Activated CD4-positive, alpha-beta memory T cell treated with anti-CD3 and anti-CD28 coated beads for 36 hours (primary cell): ENCODE measurements around the gene RIN1. TPM values are rescaled to one million over a fixed set of nuclear protein-coding genes. Genes with fewer than 3 reads are reported as not detected.
"Not testable (repeated sequence)": the region's sequence is repeated elsewhere in the genome, so short reads cannot be mapped to it uniquely, and the experiment has no call there.

Experiments used
- CTCF ChIA-PET: fragments of 350-600 bp; sonication (Branson Sonifier 250); formaldehyde crosslinking; loops from one replicate; lab custom pipeline; 2021; ENCODE audit warnings: antibody characterized with exemption, inconsistent platforms; lab: Charles Lee
- POLR2A ChIA-PET: fragments of 350-600 bp; sonication (Branson Sonifier 250); formaldehyde crosslinking; loops from one replicate; lab custom pipeline; 2021; ENCODE audit warnings: antibody characterized with exemption; lab: Charles Lee
- DNase-seq: peaks from one replicate; pipeline ENCODE4 v3.0.0-alpha.2; 2020
- H3K27ac Mint-ChIP-seq: one replicate; pipeline ENCODE4 v1.8.0; 2021; ENCODE audit warnings: mixed read lengths
- H3K27me3 Mint-ChIP-seq: one replicate; pipeline ENCODE4 v1.8.0; 2021; ENCODE audit warnings: mixed read lengths
- H3K36me3 Mint-ChIP-seq: one replicate; pipeline ENCODE4 v1.8.0; 2021; ENCODE audit warnings: mixed read lengths
- H3K4me1 Mint-ChIP-seq: one replicate; pipeline ENCODE4 v1.8.0; 2021; ENCODE audit warnings: low read depth, mixed read lengths
- H3K4me3 Mint-ChIP-seq: one replicate; pipeline ENCODE4 v1.8.0; 2021; ENCODE audit warnings: mild to moderate bottlenecking, mixed read lengths
- H3K9me3 Mint-ChIP-seq: one replicate; pipeline ENCODE4 v1.8.0; 2021; ENCODE audit warnings: mixed read lengths
- intact Hi-C: fragments of 100-400 bp; cut with micrococcal nuclease; formaldehyde crosslinking; loops from one replicate; pipeline ENCODE4 v1.15.1; 2023
- total RNA-seq, 2 experiments: library from RNA; stranded (reverse); gene quantifications; one replicate each; pipeline ENCODE4 v1.2.3, GENCODE V29; 2021

Gene RIN1
- total RNA-seq, 2 experiments from 2014 or later, result 1.0 to 1.6 TPM

GRCh38 chr11:66320748-66321147 lies 15.5 kb downstream of the RIN1 start:
- H3K27ac Mint-ChIP-seq, DNase-seq, CTCF ChIA-PET, H3K4me3 Mint-ChIP-seq, POLR2A ChIA-PET, H3K9me3 Mint-ChIP-seq, H3K27me3 Mint-ChIP-seq, H3K36me3 Mint-ChIP-seq, intact Hi-C loops: not testable (repeated sequence)
- peaks cover 25% of the 10 kb centered on the region for H3K4me1 Mint-ChIP-seq

GRCh38 chr11:66320289-66320688 lies 15.9 kb downstream of the RIN1 start:
- peaks cover 23% of the 10 kb centered on the region for H3K4me1 Mint-ChIP-seq
- H3K9me3 Mint-ChIP-seq, intact Hi-C loops, H3K4me3 Mint-ChIP-seq, DNase-seq, POLR2A ChIA-PET, CTCF ChIA-PET, H3K36me3 Mint-ChIP-seq, H3K27ac Mint-ChIP-seq, H3K27me3 Mint-ChIP-seq: not testable (repeated sequence)

GRCh38 chr11:66318600-66318970 lies 17.6 kb downstream of the RIN1 start:
- CTCF ChIA-PET, result interaction anchor here (1.0 kb wide), 1 partner anchor 36 kb away, joined by 4 read pairs; no protein-coding TSS in a partner anchor
- Mint-ChIP-seq H3K4me1 (peaks cover 23% of the 10 kb centered on the region), H3K36me3 (no peaks in the 10 kb centered on the region), H3K4me3 (no peak overlapping the region), H3K27ac (no peak overlapping the region), H3K9me3 (peaks cover 6% of the 10 kb centered on the region), H3K27me3 (no peaks in the 10 kb centered on the region)
- POLR2A ChIA-PET, result no interaction called here
- DNase-seq, result no peak
- intact Hi-C loops, result no loop called here

- POLR2A ChIA-PET, result no interaction called here
These were observed 18.3 kb downstream of the RIN1 start for GRCh38 chr11:66317723-66318599.

GRCh38 chr11:66317322-66317722 lies 18.9 kb downstream of the RIN1 start:
- ChIA-PET CTCF (interaction anchor here (1.1 kb wide), 1 partner anchor 69 kb away, joined by 3 read pairs; no protein-coding TSS in a partner anchor), POLR2A (no interaction called here)
- no peaks in the 10 kb centered on the region for H3K27me3 Mint-ChIP-seq
- H3K36me3 Mint-ChIP-seq, result no peaks in the 10 kb centered on the region
- H3K9me3 Mint-ChIP-seq, result peaks cover 6% of the 10 kb centered on the region
- no peak for DNase-seq
- no peak overlapping the region for H3K27ac Mint-ChIP-seq
- no peak overlapping the region for H3K4me3 Mint-ChIP-seq
- intact Hi-C loops, result no loop called here
- peaks cover 25% of the 10 kb centered on the region for H3K4me1 Mint-ChIP-seq

More at GRCh38 chr11:66317723-66318599, 18.3 kb downstream of the RIN1 start:
- Mint-ChIP-seq H3K4me1 (peaks cover 23% of the 10 kb centered on the region), H3K9me3 (peaks cover 6% of the 10 kb centered on the region), H3K27me3 (no peaks in the 10 kb centered on the region), H3K27ac (no peak overlapping the region), H3K4me3 (no peak overlapping the region), H3K36me3 (no peaks in the 10 kb centered on the region)
- CTCF ChIA-PET, result interaction anchor here (1.0 to 1.1 kb wide), 2 partner anchors 36 to 68 kb away, joined by 3 to 4 read pairs; no protein-coding TSS in a partner anchor
- intact Hi-C loops, result no loop called here
- DNase-seq, result peak; percentile 47

- intact Hi-C loops, result no loop called here
- Mint-ChIP-seq H3K4me3 (no peak within 1 kb of the TSS), H3K4me1 (peaks cover 26% of the 10 kb centered on the region)
These were observed 19.4 kb downstream of the RIN1 start, which contains the start of gene CD248 for GRCh38 chr11:66316849-66317251. Gene CD248, minus strand, starts transcription at chr11:66317044. Its CDS starts 17 bp downstream, at chr11:66317027.

GRCh38 chr11:66315921-66316811 lies 20.1 kb downstream of the RIN1 start:
- no peak overlapping the region for H3K4me3 Mint-ChIP-seq

More at GRCh38 chr11:66316849-66317251, 19.4 kb downstream of the RIN1 start, which contains the start of gene CD248:
- CTCF ChIA-PET, result interaction anchor here (1.1 kb wide), 1 partner anchor 69 kb away, joined by 3 read pairs; no protein-coding TSS in a partner anchor
- Mint-ChIP-seq H3K27ac (no peak within 1 kb of the TSS), H3K36me3 (no peaks in the 10 kb centered on the region), H3K9me3 (peaks cover 6% of the 10 kb centered on the region), H3K27me3 (no peaks in the 10 kb centered on the region)
- DNase-seq, result no peak
- POLR2A ChIA-PET, result no interaction called here

GRCh38 chr11:66315498-66315885 lies 20.7 kb downstream of the RIN1 start:
- Mint-ChIP-seq H3K9me3 (peaks cover 6% of the 10 kb centered on the region), H3K4me3 (no peak overlapping the region), H3K27ac (no peak overlapping the region), H3K36me3 (no peaks in the 10 kb centered on the region), H3K27me3 (no peaks in the 10 kb centered on the region), H3K4me1 (peaks cover 29% of the 10 kb centered on the region)
- POLR2A ChIA-PET, result no interaction called here
- CTCF ChIA-PET, result interaction anchor here (0.7 kb wide), 1 partner anchor 13 kb away, joined by 3 read pairs; no protein-coding TSS in a partner anchor
- intact Hi-C loops, result no loop called here
- no peak for DNase-seq

More at GRCh38 chr11:66315921-66316811, 20.1 kb downstream of the RIN1 start:
- Mint-ChIP-seq H3K9me3 (peaks cover 6% of the 10 kb centered on the region), H3K27ac (no peak overlapping the region), H3K36me3 (no peaks in the 10 kb centered on the region), H3K4me1 (peaks cover 29% of the 10 kb centered on the region), H3K27me3 (no peaks in the 10 kb centered on the region)
- intact Hi-C loops, result no loop called here
- POLR2A ChIA-PET, result no interaction called here
- DNase-seq, result no peak
- CTCF ChIA-PET, result interaction anchor here (0.7 kb wide), 1 partner anchor 13 kb away, joined by 3 read pairs; no protein-coding TSS in a partner anchor

- ChIA-PET CTCF (interaction anchor here (0.7 kb wide), 1 partner anchor 14 kb away, joined by 3 read pairs; no protein-coding TSS in a partner anchor), POLR2A (no interaction called here)
- no peaks in the 10 kb centered on the region for H3K36me3 Mint-ChIP-seq
- intact Hi-C loops, result no loop called here
- no peak overlapping the region for H3K4me3 Mint-ChIP-seq
- no peaks in the 10 kb centered on the region for H3K27me3 Mint-ChIP-seq
- H3K27ac Mint-ChIP-seq, result no peak overlapping the region
- H3K9me3 Mint-ChIP-seq, result peaks cover under 1% of the 10 kb centered on the region
- DNase-seq, result no peak
- H3K4me1 Mint-ChIP-seq, result peaks cover 27% of the 10 kb centered on the region
These were observed 21.4 kb downstream of the RIN1 start for GRCh38 chr11:66314561-66315497.

- H3K4me3 Mint-ChIP-seq, result no peak overlapping the region
- ChIA-PET CTCF (interaction anchor here (1.9 kb wide), 1 partner anchor 18 kb away, joined by 9 read pairs; no protein-coding TSS in a partner anchor), POLR2A (interaction anchor here (1.1 kb wide), 1 partner anchor 531 kb away, joined by 3 read pairs; no protein-coding TSS in a partner anchor)
- intact Hi-C loops, result no loop called here
- H3K27ac Mint-ChIP-seq, result no peak overlapping the region
- no peaks in the 10 kb centered on the region for H3K27me3 Mint-ChIP-seq
- no peak for DNase-seq
- no peaks in the 10 kb centered on the region for H3K9me3 Mint-ChIP-seq
- no peaks in the 10 kb centered on the region for H3K36me3 Mint-ChIP-seq
- H3K4me1 Mint-ChIP-seq, result peaks cover 25% of the 10 kb centered on the region
These were observed 22.1 kb downstream of the RIN1 start for GRCh38 chr11:66314186-66314501.
